ENCODE results near the gene EFCC1.

DNA sequence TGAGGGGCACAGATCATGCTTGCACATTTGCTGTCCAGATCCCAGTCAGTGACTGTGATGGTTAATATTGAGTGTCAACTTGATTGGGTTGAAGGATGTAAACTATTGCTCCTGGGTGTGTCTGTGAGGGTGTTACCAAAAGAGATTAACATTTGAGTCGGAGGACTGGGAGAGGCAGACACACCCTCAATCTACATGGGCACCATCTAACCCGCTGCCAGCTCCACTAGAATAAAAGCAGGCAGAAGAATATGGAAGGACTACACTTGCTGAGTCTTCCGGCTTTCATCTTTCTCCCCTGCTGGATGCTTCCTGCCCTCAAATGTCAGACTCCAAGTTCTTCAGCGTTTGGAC is 64.6 kb downstream of the EFCC1 start:
- TF ChIP-seq, protein P1, sequence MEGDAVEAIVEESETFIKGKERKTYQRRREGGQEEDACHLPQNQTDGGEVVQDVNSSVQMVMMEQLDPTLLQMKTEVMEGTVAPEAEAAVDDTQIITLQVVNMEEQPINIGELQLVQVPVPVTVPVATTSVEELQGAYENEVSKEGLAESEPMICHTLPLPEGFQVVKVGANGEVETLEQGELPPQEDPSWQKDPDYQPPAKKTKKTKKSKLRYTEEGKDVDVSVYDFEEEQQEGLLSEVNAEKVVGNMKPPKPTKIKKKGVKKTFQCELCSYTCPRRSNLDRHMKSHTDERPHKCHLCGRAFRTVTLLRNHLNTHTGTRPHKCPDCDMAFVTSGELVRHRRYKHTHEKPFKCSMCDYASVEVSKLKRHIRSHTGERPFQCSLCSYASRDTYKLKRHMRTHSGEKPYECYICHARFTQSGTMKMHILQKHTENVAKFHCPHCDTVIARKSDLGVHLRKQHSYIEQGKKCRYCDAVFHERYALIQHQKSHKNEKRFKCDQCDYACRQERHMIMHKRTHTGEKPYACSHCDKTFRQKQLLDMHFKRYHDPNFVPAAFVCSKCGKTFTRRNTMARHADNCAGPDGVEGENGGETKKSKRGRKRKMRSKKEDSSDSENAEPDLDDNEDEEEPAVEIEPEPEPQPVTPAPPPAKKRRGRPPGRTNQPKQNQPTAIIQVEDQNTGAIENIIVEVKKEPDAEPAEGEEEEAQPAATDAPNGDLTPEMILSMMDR (IDR thresholded peaks at IDR 0.05), result no peak
- TF ChIP-seq POLR2AphosphoS5 (IDR thresholded peaks at IDR 0.05) (no peak), EP300 (IDR thresholded peaks at IDR 0.05) (no peak), POLR2A (IDR thresholded peaks at IDR 0.05) (no peak)

Data from sigmoid colon (tissue), 4 donors.